ENCODE measurements around the gene WWOX.
A peak's percentile ranks its signal among the peaks of the same experiment; 100 is the strongest.

WWOX gene

DNA sequence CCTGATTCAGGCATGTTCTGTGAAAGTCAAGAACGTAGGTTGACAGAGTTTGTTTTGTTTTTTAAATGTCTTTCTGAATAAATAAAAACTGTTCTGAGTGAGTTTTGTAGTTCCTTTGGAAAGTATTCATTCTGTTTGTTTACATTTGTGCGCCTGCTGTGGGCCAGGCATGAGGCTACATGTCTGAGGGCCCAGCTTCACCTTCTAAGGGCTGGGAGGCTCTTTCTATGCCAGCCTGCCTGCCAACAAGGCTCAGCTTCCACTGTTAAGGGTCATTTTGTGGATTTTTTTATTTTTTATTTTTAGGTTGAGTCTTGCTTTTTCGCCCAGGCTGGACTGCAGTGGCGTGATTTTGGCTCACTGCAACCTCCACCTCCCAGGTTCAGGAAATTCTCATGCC lies 6.1 kb downstream of the WWOX start:
- DNase-seq = no peak

DNA sequence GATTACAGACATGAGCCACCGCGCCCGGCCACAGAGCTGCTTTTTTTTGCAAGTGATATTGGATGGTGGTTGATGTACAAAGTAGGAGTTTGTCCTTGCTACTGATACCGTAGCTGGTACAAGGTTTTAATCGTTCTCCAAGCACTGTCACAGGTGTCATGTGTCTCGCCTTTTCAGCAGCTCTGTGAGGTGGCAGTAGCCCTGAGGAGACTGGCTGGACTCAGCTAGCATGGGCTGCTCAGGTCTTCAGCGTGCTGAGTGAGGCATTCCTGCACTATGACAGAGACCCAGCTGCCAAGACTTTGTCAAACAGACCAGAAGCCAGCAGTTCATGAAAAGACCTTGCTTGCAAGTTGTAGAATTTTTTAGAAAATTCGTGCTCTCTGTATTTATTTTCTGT lies 7.2 kb downstream of the WWOX start:
- no peak for DNase-seq

- no peak for DNase-seq
These were observed 9.0 kb downstream of the WWOX start for GRCh38 chr16:78108451-78108850.

DNA sequence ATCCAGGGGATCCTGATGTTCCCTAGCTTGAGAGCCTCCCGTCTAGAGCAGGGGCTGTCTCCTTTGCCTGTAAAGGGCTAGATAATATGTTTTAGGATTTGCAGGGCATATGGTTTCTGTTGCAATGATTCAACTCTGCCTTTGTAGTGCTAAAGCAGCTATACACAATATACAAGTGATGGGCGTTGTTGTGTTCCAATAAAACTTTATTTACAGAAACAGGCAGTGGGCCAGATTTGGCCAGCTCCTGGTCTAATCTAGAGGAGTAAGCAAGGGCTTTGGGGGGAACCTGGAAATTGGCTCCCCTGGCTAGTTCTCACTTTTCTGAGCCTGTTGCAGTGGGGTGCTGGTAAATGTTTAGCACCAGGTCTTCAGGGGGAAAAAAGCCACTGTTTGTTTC lies 13.8 kb downstream of the WWOX start:
- DNase-seq = no peak

- no peak for DNase-seq
These were observed 16.2 kb downstream of the WWOX start for GRCh38 chr16:78115659-78116058.

GRCh38 chr16:78116946-78117345 lies 17.5 kb downstream of the WWOX start:
- DNase-seq = no peak

- no peak for DNase-seq
These were observed 17.9 kb downstream of the WWOX start for GRCh38 chr16:78117391-78117790.

GRCh38 chr16:78118469-78119025 lies 19.1 kb downstream of the WWOX start:
- DNase-seq = no peak

- DNase-seq = peak; percentile 72
These were observed 23.4 kb downstream of the WWOX start for GRCh38 chr16:78122774-78123315.

GRCh38 chr16:78125112-78125844 lies 25.8 kb downstream of the WWOX start:
- no peak for DNase-seq

GRCh38 chr16:78126662-78127061 lies 27.2 kb downstream of the WWOX start:
- DNase-seq = no peak

DNA sequence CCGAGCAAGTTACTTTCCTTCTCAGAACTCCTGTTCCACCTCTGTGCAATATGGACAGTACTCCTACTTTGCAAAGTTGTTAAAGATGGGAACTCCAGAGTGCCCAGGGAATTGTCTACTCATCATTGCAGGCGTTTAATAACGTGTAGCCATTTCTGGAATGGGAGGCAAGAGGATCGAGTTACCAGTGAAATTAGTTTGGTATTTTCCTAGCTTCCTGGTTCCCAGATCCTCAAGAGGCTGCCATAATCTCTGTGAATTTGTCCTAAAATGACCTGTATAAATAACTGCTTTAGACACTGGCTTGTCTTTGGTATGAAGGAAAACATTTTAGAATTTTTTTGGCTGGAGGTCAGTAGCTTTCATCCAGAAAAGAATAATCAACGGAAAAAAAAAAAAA lies 27.7 kb downstream of the WWOX start:
- DNase-seq = peak; percentile 85

GRCh38 chr16:78128913-78129312 lies 29.5 kb downstream of the WWOX start:
- no peak for DNase-seq

- DNase-seq = no peak
These were observed 29.9 kb downstream of the WWOX start for GRCh38 chr16:78129349-78129748.

DNA sequence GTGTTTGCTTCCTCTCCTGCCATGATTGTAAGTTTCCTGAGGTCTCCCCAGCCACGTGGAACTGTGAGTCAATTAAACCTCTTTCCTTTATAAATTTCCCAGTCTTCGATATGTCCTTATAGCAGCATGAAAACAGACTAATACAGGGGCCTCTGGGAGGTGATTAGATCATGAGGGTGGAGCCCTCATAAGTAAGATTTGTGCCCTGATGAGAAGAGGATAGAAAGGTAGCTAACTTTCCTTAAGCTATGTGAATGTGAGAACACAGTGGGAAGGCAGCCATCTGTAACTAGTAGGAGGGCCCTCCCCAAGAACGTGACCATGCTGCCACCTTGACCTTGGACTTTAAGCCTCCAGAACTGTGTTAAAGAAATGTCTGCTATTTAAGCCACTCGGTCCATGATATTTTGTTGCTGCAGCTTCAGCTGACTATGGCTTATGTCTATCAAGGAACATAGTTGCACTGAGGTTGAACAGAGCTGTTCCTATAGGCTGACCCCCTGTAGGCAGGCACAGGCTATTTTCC lies 30.7 kb downstream of the WWOX start:
- no peak for DNase-seq

DNA sequence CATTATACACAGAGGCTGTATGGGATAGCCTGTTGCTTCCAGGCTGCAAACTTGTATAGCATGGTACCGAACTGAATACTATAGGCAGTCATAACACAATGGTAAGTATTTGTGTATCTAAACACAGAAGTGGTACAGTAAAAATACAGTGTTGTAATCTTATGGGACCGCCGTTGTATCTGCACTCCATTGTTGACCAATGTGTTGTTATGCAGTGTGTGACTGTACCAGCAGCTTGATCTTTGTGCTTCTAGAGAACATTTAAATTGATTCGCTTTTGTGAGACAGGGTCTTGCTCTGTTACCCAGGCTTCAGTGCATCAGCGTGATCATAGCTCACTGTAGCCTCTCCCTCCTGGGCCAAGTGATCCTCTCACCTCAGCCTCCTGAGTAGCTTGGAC lies 31.5 kb downstream of the WWOX start:
- no peak for DNase-seq

- DNase-seq = no peak
These were observed 34.5 kb downstream of the WWOX start for GRCh38 chr16:78133919-78134318.

GRCh38 chr16:78134944-78135619 lies 35.6 kb downstream of the WWOX start:
- no peak for DNase-seq

DNA sequence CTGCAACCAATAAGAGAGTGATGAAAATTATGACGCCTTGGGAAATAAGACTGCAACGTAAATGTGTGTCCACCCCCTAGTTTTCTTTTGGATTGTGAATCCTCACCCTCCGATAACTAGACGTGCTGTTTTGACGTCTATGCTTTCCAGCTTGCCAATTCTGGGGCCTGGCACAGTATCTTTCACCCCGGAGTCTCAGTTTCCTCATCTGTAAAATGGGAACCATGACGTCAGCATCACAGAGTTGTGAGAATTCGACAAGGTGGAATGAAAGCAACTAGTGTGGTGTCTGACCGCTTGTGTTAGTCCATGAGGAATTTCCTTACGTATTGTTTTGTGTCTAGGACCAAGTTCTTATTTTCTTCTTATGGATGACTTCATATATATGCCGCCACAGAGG lies 37.7 kb downstream of the WWOX start:
- DNase-seq = no peak

DNA sequence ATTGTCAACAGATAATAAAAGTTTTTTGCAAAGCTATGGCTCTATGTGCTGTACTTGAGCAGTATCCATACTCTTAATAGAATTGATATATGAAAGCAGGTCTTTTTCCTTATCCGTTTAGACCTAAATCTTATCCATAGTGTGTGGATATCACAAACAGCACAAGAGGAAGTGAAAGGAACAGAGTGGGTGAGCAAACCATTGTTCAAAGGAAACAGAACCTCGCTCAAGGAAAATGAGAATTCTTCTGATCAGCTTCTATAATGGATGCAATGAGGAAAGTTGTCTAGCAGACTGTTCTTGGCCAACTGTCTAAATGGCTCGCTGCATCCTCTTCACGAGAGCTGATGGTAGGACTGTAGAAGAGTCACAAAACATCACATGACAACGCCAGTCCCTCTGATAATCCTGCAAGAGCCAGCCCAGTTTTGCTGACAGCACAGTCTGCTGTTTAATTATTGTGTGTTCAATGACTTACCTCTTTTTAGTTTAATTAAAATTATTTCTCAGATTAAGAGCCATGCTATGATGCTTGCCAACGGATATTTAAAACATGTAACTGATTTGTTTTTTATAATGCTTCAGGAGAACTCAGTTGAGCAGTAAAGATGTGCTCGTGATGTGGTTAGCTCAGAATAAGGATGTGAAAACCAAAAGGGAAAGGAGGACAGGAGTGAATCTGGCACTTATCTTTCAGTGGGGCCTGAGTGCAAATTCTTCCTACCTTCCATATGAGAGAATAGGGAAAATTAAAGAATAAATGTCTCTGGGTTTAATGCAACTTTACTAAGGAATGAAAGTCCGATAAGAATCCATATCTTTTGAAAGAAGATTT lies 38.5 kb downstream of the WWOX start:
- DNase-seq = no peak

DNA sequence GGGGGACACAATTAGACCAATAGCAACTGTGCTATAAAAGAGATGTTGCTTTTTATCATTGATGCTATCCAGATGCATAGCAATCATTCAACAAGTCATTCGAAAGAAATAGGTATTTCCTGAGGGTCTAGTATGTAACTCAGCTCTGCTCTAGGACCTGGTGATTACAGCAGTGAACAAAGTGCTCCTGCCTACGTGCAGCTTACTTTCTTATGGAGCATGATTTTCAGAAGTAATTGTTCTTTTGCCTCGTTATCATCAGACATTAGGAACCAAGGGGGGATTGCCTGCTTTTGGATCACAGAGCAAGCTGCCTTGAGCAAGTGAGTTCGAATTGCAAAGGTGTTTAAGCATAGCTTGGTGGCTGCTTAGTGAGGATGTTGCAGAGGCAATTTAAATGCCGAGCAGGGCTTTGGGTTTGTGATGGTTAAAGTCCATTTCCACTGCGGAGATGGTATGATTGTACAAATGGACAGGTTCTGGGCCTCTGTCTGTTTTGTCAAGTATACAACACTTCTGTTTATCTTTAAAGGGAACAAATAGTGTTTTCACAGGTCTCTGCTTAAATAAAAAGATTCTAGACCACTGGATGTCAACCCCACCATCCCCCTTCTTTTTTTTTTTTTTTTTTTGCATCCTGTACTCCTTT lies 41.5 kb downstream of the WWOX start:
- DNase-seq = no peak

DNA sequence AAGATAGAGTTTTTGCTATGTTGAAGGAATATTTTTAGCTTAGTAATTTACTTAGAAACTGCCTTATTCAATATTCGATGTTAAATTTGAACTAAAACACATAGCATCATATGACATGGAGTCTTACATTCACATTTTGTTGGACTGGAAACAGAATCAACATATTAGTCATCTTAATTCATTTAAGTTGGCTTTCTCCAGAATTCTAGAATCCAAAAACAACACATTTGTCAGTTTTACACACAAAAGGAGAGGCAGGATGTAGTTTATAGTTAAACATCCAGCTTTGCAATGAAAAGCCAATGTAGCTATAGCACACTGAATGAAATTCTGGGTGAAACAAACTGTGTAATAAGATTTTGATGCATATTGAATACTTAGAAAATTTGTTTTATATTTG lies 43.3 kb downstream of the WWOX start:
- DNase-seq = peak; percentile 72

Measured in fibroblast of skin of back (primary cell).